Fibroblast of villous mesenchyme (primary cell): ENCODE results near the gene P2RX7. TPM values are rescaled to one million over a fixed set of nuclear protein-coding genes. Genes with fewer than 3 reads are reported as not detected.

Experiments
- DNase-seq: peaks from one replicate; pipeline ENCODE4 v3.0.0-alpha.2; 2010; ENCODE audit warnings: low read depth
- H3K4me3 ChIP-seq: 2 replicates; pipeline ENCODE4 v1.5.1; 2011; ENCODE audit warnings: low read depth, mild to moderate bottlenecking, low read length
- CTCF ChIP-seq: IDR thresholded peaks from 2 replicates; pipeline ENCODE4 v1.5.1; 2012; ENCODE audit warnings: low read depth, mild to moderate bottlenecking, low read length; ENCODE audit not compliant: insufficient read depth
- total RNA-seq: library from RNA; depleted of rRNA; stranded (reverse); fragments of >200 nt; gene quantifications from 2 replicates; pipeline ENCODE4 v1.2.3, GENCODE V29; 2012

Gene P2RX7
- total RNA-seq, 1 donor, result 0.43 TPM

DNA sequence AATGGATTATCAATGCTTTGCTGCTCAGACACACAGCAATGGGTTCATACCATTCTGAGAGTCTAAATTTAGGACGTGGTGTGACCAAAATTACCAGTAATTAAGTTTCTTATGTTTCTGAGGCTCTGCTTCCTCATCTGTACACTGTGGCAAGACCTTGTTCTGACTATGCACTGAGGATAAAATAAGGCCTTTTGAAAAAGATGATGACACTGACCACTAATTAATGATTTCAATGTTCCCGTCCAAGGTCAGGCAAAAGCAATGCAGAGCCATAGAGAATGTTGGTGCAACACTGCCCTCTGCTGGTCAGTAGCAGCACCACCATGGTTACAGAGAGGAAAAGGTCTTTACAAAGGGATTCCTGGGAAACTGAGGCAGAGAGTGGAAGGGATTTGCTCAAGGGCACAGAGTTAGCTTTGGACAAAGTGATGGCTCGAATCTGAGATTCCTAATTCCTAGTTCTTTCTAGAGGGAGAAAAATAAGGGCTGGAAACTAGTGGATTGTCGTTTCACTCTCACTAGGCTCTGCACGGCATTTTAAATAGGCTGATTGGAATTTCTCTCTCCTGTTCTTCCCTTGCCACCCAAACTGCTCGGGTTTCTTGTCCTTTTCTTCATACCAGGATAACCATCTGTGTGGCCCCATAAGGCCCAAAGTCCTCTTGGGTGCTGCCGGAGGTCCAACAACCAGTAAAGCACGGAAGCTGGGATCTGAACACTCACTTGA, 22.3 kb upstream of the P2RX7 start:
- DNase-seq, result peak; percentile 72
- H3K4me3 ChIP-seq, result no peak overlapping the region

DNA sequence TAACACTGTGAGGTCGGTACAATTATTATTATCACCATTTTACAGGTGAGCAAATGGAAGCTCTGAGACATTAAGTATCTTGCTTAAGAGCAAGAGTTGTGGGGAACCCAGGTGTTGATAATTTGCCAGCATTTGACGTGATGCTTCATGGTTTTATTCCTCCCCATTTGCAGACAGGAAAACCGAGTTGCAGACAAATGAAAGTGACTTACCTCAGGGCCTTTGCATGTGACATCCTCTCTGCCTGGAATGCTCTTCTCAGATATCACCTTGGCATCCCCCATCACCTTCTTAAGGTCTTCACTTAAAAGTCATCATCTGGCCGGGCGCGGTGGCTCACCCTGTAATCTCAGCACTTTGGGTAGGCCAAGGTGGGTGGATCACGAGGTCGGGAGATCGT, 21.0 kb upstream of the P2RX7 start:
- no peak for DNase-seq
- H3K4me3 ChIP-seq, result no peak overlapping the region
- TF ChIP-seq CTCF, result no peak

More for the DNA sequence above, 22.3 kb upstream of the P2RX7 start:
- peak; percentile 96 for TF ChIP-seq CTCF

- no peak for DNase-seq
Measured at GRCh38 chr12:121112496-121112895, 20.2 kb upstream of the P2RX7 start.

DNA sequence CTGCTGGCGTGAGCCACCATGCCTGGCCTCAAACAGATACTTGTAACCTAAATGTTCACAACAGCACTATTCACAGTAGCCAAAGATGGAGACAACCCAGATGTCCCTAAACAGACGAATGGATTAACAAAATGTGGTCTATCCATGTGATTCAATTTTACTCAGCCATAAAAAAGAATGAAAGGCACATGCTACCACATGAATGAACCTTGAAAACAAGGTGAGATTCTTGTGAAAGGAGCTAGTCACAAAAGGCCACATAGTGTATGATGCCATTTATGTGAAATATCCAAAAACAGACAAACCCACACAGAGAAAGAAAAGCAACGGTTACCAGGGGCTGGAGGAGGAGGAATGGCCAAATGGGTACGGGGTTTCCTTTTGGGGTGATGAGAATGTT, 19.6 kb upstream of the P2RX7 start:
- no peak for TF ChIP-seq CTCF
- no peak overlapping the region for H3K4me3 ChIP-seq
- no peak for DNase-seq

More at GRCh38 chr12:121112496-121112895, 20.2 kb upstream of the P2RX7 start:
- TF ChIP-seq CTCF, result no peak
- H3K4me3 ChIP-seq, result no peak overlapping the region

GRCh38 chr12:121114019-121114639, 18.5 kb upstream of the P2RX7 start:
- no peak overlapping the region for H3K4me3 ChIP-seq
- DNase-seq, result no peak
- TF ChIP-seq CTCF, result no peak

GRCh38 chr12:121114806-121115205, 17.9 kb upstream of the P2RX7 start:
- no peak for DNase-seq
- no peak overlapping the region for H3K4me3 ChIP-seq
- TF ChIP-seq CTCF, result no peak

DNA sequence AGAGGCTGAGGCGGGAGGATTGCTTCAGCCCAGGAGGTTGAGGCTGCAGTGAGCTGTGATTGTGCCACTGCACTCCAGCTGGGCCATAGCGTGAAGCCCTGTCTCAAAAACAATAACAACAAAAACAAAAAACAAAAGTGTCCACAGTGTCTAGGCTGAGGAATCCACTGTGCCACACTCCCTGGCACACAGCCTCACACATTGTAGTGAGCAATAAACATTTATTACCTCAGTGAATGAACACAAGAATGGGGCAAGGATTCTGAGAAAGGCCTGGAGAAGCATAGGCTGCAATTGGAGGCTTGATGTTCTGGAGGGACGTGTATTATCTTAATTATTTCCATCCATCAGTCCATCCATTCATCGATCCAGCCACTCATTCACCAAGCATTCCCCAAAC, 17.1 kb upstream of the P2RX7 start:
- TF ChIP-seq CTCF, result no peak
- no peak overlapping the region for H3K4me3 ChIP-seq
- no peak for DNase-seq
